Effector CD8-positive, alpha-beta T cell (primary cell): ENCODE measurements around the gene AGBL1.

ENCODE experiments used
- DNase-seq: peaks from one replicate; lab custom pipeline; 2025; lab: John Stamatoyannopoulos, UW

Gene AGBL1

GRCh38 chr15:86644339-86644738 lies 564.7 kb downstream of the AGBL1 start:
- no peak for DNase-seq

- no peak for DNase-seq
Measured at GRCh38 chr15:86645925-86646500, 566.3 kb downstream of the AGBL1 start.

- no peak for DNase-seq
Measured at GRCh38 chr15:86647810-86648440, 568.3 kb downstream of the AGBL1 start.

DNA sequence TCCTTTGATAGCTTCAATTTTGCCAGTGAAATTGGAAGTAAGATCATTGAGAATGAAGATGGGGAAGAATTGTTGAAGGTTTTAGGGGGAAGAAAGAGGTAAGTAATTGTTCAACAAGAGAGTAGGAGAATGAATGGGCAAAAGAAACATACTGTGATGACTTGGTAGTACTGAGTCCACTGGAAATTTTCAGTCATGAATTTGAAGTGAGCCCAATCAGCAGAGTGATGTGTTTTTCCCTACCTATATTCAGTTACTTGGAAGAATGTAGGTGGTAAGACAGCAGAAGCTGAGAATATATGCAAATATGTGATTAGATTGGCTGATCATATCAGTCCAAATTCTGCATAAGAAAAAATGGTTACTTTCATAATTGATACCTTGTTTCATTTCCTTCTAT lies 569.6 kb downstream of the AGBL1 start:
- no peak for DNase-seq

DNA sequence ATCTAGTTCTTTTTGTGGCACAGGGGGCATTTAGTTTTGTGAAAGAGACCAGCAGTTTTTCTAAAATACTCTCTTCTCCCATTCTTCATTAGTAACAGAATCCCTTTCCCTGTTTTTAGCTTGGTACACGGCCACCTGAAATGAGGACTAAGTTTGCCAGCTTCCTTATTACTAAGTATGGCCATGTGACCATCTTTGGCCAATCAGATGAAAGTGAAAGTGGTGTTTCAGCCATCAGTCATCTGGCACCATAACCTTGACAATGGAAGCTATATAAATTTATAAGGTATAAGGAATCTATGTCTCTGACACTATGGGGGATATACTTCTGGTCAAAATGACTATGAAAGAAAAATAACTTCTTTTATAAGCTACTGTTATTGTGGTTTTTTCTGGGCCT lies 570.4 kb downstream of the AGBL1 start:
- no peak for DNase-seq

DNA sequence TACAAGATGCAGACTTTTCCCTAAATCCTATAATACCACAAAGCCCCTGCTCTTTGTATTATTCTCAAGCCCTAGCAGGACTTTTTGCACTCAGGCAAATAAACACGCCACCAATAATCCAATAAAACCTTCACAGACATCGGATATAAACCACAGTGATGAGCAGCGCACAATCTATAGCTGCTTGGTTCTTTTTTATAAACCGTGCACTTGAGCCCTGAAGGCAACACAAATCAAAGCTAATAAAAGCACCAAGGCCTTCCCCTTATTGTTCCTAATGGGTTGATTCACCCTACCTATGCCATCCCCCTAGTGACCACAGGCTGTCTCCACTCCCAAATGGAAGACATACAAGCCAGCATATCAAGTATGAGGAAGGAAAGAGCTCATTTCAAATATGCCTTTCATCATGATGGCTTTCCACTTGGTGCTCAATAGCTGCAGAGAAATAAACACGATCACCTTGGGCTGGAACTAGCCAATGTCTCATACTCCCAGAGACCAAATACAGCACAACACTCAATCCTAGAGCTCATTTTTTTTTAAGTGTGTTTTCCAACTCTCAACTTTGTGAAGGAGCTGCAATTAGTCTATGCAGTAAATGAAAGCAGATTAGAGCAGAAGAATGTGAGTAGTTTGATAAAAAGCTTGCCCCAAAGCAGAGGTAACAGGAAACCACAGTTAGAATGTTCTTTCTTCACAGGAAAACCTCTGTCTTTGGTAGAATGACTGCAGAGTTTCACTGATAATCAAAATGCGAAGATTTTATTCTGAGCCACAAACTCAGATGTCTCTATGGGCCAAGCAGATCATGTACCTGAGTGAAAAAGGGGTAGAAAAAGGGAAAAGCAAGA lies 573.9 kb downstream of the AGBL1 start:
- DNase-seq = no peak

GRCh38 chr15:86654501-86654900 lies 574.8 kb downstream of the AGBL1 start:
- no peak for DNase-seq

- DNase-seq = no peak
Measured at GRCh38 chr15:86657305-86657704, 577.6 kb downstream of the AGBL1 start.

DNA sequence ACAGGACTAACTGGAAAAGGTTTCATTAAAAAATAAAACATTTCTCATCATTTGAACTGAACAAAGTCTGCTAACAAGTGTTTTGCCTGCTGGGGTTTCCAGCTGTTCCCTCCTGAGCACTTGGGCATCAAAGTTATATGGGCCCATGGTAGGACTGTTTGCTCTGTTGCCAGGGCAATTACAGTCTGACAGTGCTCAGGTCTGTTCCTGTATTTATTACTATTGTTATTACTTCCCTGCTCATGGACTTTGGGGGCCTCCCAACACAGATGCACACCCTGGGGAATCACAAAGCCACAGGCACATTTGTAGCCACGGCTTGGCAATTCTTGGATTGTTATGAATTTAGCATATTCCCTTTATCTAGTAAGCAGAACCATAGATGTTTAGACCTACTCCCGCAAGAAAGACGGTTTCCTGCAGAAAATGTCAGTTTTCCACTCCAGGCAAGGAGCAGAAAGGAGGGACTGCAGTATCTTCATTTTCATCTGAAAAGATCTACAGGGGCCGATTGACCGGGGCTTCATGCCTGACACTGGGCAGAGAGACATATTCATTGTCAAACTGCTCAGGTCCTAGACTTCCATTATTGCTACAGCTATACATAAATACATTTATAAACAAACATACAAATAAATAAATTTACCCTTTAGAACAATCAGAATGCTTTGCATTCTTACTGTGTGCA lies 580.2 kb downstream of the AGBL1 start:
- DNase-seq = no peak

- DNase-seq = no peak
Measured at GRCh38 chr15:86661580-86661979, 581.9 kb downstream of the AGBL1 start.

DNA sequence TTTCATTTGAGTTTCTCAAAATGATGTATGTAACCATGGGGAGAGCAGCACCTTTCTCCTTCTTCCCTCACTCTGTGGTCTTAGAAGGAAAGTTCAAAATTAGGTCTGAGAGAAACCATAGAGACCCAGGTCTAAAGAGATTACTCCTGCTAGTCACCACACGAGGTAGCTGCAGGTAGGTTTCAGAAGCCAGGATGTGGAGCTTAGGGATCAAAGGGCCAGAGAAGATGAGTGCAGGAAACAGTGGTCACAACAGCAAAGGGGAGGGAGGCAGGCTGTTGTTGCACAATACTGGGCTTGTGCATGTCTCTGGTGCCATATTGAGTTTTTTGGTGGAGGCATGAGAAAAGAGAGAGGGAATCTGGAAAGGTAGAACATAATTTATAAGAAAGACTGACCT lies 583.6 kb downstream of the AGBL1 start:
- DNase-seq = no peak

- DNase-seq = no peak
Measured at GRCh38 chr15:86663979-86664378, 584.3 kb downstream of the AGBL1 start.

DNA sequence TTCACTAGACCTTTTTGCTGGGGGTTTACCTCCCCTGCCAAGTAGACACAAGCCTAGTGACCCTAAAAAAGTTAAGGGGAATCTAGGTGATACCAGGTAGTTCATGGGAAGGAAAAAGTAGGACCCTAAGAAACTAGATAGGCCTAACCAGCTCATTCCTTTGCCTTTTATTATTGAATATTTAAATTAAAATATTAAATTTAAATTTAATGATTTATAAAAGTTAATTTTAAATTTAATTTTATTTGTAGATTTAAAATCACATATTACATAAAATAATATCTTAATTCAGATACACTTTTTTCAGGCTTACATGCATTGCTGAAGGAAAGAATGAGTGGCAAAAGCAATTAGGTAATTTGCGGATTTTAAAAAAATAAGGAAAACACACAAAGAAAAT lies 584.9 kb downstream of the AGBL1 start:
- no peak for DNase-seq

- DNase-seq = no peak
Measured at GRCh38 chr15:86676002-86676401, 596.3 kb downstream of the AGBL1 start.

GRCh38 chr15:86677278-86677677 lies 597.6 kb downstream of the AGBL1 start:
- DNase-seq = no peak

GRCh38 chr15:86685263-86685662 lies 605.6 kb downstream of the AGBL1 start:
- DNase-seq = no peak

DNA sequence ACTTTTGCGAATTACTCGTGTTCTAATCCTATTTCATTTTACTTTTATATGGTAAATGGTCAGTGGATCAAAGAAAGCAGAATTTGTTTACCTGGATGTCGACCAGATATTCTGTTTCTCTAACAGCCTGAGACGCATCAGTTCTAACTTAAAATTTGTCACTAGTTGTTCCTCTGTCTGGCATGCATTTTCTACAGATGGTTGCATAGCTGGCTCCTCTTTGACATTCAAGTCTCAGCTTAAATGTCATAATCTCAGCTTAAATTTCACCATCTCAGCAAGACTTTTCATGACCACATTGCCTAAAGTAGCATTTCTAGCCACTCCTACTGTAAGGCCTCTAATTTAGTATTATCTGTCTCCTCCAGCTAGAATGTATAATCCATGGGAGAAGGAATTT lies 609.3 kb downstream of the AGBL1 start:
- no peak for DNase-seq

GRCh38 chr15:86690566-86690965 lies 610.9 kb downstream of the AGBL1 start:
- no peak for DNase-seq

GRCh38 chr15:86691091-86691663 lies 611.5 kb downstream of the AGBL1 start:
- DNase-seq = no peak

DNA sequence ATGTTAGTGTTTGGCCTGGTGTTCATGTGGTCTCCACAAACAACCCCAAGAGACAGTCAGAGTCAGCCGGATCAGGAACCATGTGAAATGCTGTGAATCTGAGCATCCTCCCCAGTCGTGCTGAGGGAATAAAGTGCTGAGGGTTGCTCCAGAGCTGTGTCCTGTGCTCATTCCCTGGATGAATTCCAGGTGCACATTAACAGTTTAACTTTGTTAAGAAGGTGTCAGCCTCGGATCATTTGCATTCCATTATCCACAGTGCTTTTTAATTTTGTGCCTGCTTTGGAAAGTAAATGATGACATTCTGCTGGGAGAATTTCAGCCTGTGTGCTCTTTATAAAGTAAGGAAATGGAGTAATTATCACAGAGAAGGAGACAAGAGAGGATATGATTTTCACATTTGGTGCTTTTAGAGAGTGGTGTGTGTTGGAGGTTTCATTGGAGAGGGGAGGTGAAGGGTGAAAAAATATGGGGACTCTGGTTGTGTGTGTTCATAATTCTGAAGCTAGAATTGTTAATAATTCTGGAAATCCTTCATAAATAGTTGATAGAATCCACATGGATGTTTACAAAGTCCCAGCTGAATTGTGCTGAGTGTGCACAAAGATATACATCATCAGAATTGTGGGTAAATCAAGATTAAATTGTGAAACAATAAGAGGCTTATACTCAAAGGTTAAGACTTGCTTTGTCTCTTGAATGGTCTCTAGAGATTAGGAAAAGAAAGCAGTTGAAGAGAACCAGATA lies 621.4 kb downstream of the AGBL1 start:
- DNase-seq = no peak

GRCh38 chr15:86701611-86701963 lies 621.9 kb downstream of the AGBL1 start:
- DNase-seq = no peak

DNA sequence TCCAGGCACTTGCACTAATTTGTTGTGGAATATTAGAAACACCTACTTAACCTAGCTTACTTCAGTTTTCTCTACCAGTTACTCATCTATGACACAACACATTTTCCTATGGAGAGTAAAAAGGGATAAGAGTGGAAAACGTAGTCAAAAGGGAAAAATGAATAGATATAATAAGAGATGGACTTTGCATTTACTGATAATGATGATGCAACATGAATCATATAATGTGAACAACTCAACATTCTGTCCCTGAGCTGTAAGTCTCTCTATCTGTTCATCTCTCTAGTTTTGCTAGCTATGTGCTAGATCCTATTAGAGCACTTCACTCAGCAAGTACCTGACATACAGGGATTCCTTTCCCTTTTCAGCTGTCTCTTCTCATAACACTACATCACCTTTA lies 627.1 kb downstream of the AGBL1 start:
- no peak for DNase-seq
